ENCODE results near the gene MMP25.
"Not testable (repeated sequence)": the region's sequence is repeated elsewhere in the genome, so short reads cannot be mapped to it uniquely, and the experiment has no call there.

Gene MMP25

DNA sequence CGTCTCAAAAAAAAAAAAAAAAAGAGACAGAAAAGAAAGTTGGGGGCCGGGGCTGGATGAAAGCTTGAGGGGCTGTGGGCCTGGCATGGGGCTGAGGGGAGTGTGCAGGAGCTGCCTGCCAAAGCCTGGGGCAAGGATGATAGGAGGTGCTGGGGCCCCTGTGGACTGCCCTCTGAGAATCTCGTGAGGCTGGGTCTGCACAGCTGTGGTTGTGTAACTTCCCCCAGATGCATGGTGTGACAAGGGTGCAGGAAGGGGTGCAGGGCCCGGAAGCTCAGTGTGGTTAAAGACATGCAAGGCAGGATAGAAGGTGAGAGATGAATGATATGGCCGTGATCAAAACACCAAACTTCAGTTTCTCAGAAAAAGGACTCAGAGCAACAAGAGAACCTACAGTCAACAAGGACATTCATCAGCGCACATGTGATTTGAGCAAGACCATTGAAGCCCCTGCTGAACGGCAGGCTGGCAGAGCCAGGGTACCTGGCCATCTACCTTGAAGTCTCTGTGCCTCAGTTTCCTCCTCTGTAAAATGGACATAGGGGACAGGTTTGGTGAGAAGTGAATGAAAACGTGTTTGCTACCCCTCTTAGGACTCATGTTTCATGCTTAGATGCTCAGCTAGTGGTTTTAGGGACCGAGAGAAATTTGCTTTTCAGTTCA is 28.6 kb downstream of the MMP25 start:
- FAIRE-seq: no peak

- no peak for FAIRE-seq
These were observed 29.2 kb downstream of the MMP25 start for GRCh38 chr16:3075523-3075915.

- FAIRE-seq: not testable (repeated sequence)
These were observed 29.6 kb downstream of the MMP25 start for GRCh38 chr16:3075946-3076345.

GRCh38 chr16:3076577-3076976 is 30.2 kb downstream of the MMP25 start:
- FAIRE-seq: no peak

GRCh38 chr16:3080024-3080423 is 33.7 kb downstream of the MMP25 start:
- no peak for FAIRE-seq

- FAIRE-seq: not testable (repeated sequence)
These were observed 35.6 kb downstream of the MMP25 start for GRCh38 chr16:3081957-3082356.

GRCh38 chr16:3083408-3083807 is 37.0 kb downstream of the MMP25 start:
- not testable (repeated sequence) for FAIRE-seq

GRCh38 chr16:3084491-3084890 is 38.1 kb downstream of the MMP25 start:
- FAIRE-seq: no peak

DNA sequence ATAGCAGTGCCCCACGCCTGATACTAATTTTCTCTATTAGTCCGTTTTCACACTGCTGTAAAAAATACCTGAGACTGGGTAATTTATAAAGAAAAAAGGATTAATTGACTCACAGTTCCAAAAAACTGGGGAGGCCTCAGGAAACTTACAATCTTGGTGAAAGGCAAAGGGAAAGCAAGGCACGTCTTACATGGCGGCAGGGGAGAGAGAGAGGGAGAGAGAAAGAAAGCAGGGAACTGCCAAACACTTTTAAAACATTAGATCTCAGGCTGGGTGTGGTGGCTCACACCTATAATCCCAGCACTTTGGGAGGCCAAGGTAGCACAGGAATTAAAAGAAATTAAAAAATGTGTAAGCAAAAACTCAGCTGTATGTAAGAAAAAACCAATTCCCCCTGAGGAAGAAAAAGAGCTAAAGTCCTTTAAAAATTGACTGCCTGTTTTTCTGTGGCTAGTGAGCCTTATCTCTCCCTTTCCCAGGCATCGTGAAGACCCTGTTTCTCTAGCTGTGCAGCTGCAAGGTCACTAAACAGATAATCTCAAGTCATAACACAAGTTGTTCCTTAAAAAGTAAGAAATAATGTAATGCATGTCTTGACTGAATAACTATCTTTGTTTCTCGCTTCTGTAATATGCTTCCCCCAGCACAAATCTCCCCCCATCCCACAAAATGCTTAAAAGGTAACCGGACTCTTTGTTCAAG is 38.8 kb downstream of the MMP25 start:
- no peak for FAIRE-seq

DNA sequence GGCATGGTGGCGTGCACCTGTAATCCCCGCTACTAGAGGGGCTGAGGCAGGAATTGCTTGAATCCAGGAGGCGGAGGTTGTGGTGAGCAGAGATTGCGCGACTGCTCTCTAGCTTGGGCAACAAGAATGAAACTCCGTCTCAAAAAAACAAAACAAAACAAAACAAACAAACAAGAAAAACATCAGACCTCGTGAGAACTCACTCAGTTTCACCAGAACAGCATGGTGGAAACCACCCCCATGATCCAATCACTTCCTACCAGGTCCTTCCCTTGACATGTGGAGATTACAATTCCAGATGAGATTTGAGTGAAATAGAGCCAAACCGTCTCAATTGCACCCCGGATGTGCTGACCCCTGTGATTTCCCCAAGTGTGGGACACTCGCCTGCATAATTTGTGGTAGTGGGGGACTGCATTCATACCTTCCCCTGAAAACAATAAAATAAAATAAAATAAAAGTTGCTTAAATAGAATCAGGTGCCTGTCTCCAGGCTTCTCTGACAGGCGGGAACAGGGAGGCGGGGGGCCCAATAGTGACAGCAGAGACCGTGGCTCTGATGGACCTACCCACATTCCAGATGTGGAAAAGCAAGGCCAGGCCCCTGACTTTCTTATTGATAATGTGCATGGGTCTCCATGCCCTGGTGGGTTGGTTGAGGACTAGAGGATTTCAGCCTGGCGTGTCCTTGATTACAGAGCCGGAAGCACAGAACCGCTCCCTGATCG is 39.7 kb downstream of the MMP25 start:
- no peak for FAIRE-seq

- no peak for FAIRE-seq
These were observed 40.4 kb downstream of the MMP25 start for GRCh38 chr16:3086596-3087242.

- no peak for FAIRE-seq
These were observed 41.2 kb downstream of the MMP25 start for GRCh38 chr16:3087243-3088235.

GRCh38 chr16:3088450-3088849 is 42.1 kb downstream of the MMP25 start:
- no peak for FAIRE-seq

DNA sequence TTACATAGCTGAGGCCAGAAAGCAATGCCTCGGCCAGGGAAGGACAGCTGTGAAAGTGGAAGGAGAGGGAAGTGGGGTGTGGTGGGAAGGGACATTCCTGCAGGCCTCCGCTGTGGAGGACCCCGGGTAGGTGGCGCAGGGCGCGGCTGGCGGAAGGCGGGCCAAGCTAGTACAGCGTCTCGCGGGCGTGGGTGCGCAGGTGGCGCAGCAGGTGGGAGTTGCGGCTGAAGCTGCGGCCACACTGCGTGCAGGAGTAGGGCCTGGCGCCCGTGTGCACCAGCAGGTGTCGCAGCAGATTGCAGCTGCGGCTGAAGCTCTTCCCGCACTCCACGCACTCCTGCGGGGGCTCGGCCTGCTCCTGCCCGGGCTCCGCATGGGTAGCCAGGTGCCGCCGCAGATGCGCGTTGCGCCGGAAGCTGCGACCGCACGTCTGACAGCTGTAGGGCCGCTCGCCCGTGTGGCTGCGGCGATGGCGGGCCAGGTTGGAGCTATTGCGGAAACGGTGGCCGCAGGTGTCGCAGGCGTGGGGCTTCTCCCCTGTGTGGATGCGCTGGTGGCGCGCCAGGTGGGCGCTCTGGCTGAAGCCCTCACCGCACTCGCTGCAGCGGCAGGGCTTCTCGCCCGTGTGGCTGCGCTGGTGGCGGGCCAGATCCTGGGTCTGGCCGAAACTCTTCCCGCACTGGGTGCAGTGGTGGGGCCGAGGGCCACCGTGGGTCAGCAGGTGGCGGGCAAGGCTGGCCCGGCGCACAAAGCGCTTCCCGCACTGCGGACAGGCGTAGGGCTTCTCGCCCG is 42.8 kb downstream of the MMP25 start:
- FAIRE-seq: no peak

GRCh38 chr16:3089717-3090592 is 43.6 kb downstream of the MMP25 start:
- FAIRE-seq: no peak

DNA sequence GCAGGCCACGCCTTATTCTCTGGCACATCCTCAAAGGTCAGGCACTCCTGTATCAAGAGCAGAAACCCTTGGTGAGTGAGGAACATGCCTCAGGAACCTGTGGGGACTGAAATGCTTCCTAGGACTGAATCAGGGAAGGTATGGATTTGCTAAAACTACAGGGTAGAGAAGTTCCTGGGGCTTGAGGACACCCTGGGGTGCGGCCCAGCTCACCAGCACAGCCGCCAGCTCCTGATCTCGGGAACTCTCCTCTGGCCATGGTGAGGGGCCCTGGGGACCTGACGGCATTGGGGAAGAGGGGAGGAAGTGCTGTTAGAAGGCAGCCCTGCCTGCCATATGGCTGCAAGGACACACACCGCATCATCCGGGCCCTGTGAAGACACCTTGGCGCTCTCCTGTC is 45.2 kb downstream of the MMP25 start:
- FAIRE-seq: no peak

- FAIRE-seq: no peak
These were observed 46.2 kb downstream of the MMP25 start for GRCh38 chr16:3092501-3092941.

DNA sequence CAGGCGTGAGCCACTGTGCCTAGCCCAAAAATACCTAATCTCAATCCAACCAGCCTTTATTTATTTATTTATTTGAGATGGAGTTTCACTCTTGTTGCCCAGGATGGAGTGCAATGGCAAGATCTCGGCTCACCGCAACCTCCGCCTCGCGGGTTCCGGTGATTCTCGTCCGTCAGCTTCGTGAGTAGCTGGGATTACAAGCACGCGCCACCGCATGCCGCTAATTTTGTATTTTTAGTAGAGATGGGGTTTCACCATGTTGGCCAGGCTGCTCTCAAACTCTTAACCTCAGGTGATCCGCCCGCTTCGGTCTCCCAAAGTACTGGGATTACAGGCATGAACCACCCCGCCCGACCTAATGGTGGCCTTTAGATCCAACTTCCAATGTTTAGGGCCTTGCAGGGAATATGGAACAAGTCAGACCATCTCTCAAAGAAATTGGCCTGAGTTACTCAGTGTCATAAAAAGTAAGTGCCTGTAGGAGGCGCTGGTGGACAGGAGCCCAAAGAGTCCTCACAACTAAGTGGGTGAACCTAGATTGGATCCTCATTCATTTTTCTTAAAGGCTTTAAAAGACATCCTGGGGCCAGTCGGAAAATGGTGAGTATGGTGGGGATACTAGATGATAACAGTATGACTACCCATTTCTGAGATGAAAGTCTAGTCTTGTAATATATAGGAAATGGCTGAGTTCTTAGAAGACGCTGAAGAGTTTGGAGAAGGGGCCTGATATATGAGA is 48.1 kb downstream of the MMP25 start:
- FAIRE-seq: no peak

DNA sequence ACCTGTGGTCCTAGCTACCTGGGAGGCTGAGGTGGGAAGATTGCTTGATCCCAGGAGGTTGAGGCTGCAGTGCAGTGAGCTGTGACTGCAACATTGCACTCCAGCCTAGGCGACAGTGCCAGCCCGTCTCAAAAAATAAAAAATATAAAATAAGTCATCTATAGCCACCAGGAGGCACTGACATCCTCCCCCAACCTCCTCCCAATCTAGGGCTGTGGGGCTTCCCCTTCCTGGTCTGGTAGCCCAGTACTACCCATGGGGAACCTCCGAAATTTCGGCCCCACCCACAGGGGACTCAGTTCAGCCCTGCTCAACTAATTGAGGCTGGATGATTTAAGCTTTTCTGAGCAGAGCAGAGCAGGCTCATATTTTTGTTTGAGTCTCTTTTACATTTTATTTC is 49.5 kb downstream of the MMP25 start:
- FAIRE-seq: no peak

- no peak for FAIRE-seq
These were observed 50.0 kb downstream of the MMP25 start for GRCh38 chr16:3096362-3096761.
